WERI-Rb-1 (cell line): Measurements from ENCODE around the gene DSCAM.
"Not testable (repeated sequence)": the region's sequence is repeated elsewhere in the genome, so short reads cannot be mapped to it uniquely, and the experiment has no call there.

Experiments
- DNase-seq: peaks from one replicate; pipeline ENCODE4 v3.0.0-alpha.2; 2020
- H3K27ac ChIP-seq: fragments of 250-450 bp; sonication (Bioruptor Pico); 2 replicates; pipeline ENCODE4 v1.5.1; 2020; ENCODE audit warnings: mild to moderate bottlenecking, moderate library complexity
- H3K27me3 ChIP-seq: fragments of 250-450 bp; sonication (Bioruptor Pico); 2 replicates; pipeline ENCODE4 v1.5.1; 2021; ENCODE audit warnings: mild to moderate bottlenecking, low read depth, moderate library complexity; ENCODE audit not compliant: insufficient read depth, severe bottlenecking
- H3K36me3 ChIP-seq: fragments of 250-450 bp; sonication (Bioruptor Pico); 2 replicates; pipeline ENCODE4 v1.5.1; 2020; ENCODE audit warnings: mild to moderate bottlenecking, moderate library complexity
- H3K4me3 ChIP-seq: 2 replicates; pipeline ENCODE4 v1.5.1; 2011; ENCODE audit warnings: low read depth, mild to moderate bottlenecking, control low read depth, low read length
- H3K9me3 ChIP-seq: fragments of 250-450 bp; sonication (Bioruptor Pico); 2 replicates; pipeline ENCODE4 v1.5.1; 2021; ENCODE audit warnings: mild to moderate bottlenecking, moderate library complexity; ENCODE audit not compliant: severe bottlenecking
- CTCF ChIP-seq: IDR thresholded peaks from 2 replicates; pipeline ENCODE4 v1.5.1; 2011; ENCODE audit warnings: low read depth, mild to moderate bottlenecking, control low read depth, inconsistent platforms, low read length

The DSCAM gene

GRCh38 chr21:40445349-40445921 is 401.5 kb downstream of the DSCAM start:
- no peaks in the 10 kb centered on the region for H3K27me3 ChIP-seq
- no peaks in the 10 kb centered on the region for H3K36me3 ChIP-seq
- H3K4me3 ChIP-seq, result no peak overlapping the region
- H3K9me3 ChIP-seq, result peaks cover 8% of the 10 kb centered on the region
- no peak for DNase-seq
- TF ChIP-seq CTCF, result no peak
- H3K27ac ChIP-seq, result no peak overlapping the region

GRCh38 chr21:40439581-40439980 is 407.4 kb downstream of the DSCAM start:
- not testable (repeated sequence) for H3K4me3 ChIP-seq, H3K36me3 ChIP-seq, H3K27me3 ChIP-seq, H3K9me3 ChIP-seq, H3K27ac ChIP-seq, DNase-seq

GRCh38 chr21:40438616-40439015 is 408.3 kb downstream of the DSCAM start:
- no peaks in the 10 kb centered on the region for H3K36me3 ChIP-seq
- H3K27me3 ChIP-seq, result no peaks in the 10 kb centered on the region
- no peaks in the 10 kb centered on the region for H3K9me3 ChIP-seq
- no peak overlapping the region for H3K4me3 ChIP-seq
- no peak overlapping the region for H3K27ac ChIP-seq
- TF ChIP-seq CTCF, result no peak
- DNase-seq, result no peak

- Histone ChIP-seq H3K9me3 (no peaks in the 10 kb centered on the region), H3K27ac (no peak overlapping the region), H3K4me3 (no peak overlapping the region), H3K27me3 (no peaks in the 10 kb centered on the region), H3K36me3 (no peaks in the 10 kb centered on the region)
- TF ChIP-seq CTCF, result no peak
- no peak for DNase-seq
Observed at GRCh38 chr21:40436261-40436660, 410.7 kb downstream of the DSCAM start.

GRCh38 chr21:40433538-40433937 is 413.4 kb downstream of the DSCAM start:
- no peaks in the 10 kb centered on the region for H3K9me3 ChIP-seq
- no peak overlapping the region for H3K4me3 ChIP-seq
- no peak for TF ChIP-seq CTCF
- no peak for DNase-seq
- H3K36me3 ChIP-seq, result no peaks in the 10 kb centered on the region
- H3K27ac ChIP-seq, result no peak overlapping the region
- H3K27me3 ChIP-seq, result no peaks in the 10 kb centered on the region

GRCh38 chr21:40425981-40426380 is 421.0 kb downstream of the DSCAM start:
- H3K9me3 ChIP-seq, result no peaks in the 10 kb centered on the region
- TF ChIP-seq CTCF, result no peak

More at GRCh38 chr21:40425981-40426380, 421.0 kb downstream of the DSCAM start:
- Histone ChIP-seq H3K27me3 (no peaks in the 10 kb centered on the region), H3K4me3 (no peak overlapping the region), H3K36me3 (no peaks in the 10 kb centered on the region), H3K27ac (no peak overlapping the region)
- DNase-seq, result no peak
